GM23338 (cell line): ENCODE results near the gene CD83. TPM values are rescaled to one million over a fixed set of nuclear protein-coding genes. Genes with fewer than 3 reads are reported as not detected.

Experiments
- ATAC-seq: fragments of 200-7000 bp; cut with Tn5 transposase; 3 replicates; pipeline ENCODE4 v1.9.1; 2020
- DNase-seq: peaks from one replicate; pipeline ENCODE4 v3.0.0-alpha.2; 2015; ENCODE audit warnings: low spot score
- H2AFZ ChIP-seq: fragments of 200-600 bp; sonication (generic); 2 replicates; pipeline ENCODE4 v1.8.0; 2016; ENCODE audit warnings: antibody characterized with exemption, mild to moderate bottlenecking, moderate library complexity
- H3F3A ChIP-seq: fragments of 200-600 bp; sonication (generic); replicated peaks from 2 replicates; pipeline ENCODE4 v1.8.0; 2017; ENCODE audit warnings: antibody characterized with exemption, mixed run types, low read depth
- H3K27ac ChIP-seq: fragments of 200-600 bp; sonication (generic); 2 replicates; pipeline ENCODE4 v1.6.1; 2016; ENCODE audit warnings: low read depth
- H3K27me3 ChIP-seq: fragments of 200-600 bp; sonication (generic); 2 replicates; pipeline ENCODE4 v1.8.0; 2016; ENCODE audit warnings: mild to moderate bottlenecking, mixed run types, moderate library complexity; ENCODE audit not compliant: insufficient read depth
- H3K36me3 ChIP-seq: fragments of 200-600 bp; sonication (generic); 2 replicates; pipeline ENCODE4 v1.8.0; 2016; ENCODE audit warnings: mild to moderate bottlenecking; ENCODE audit not compliant: insufficient read depth
- H3K4me1 ChIP-seq: fragments of 200-600 bp; sonication (generic); 2 replicates; pipeline ENCODE4 v1.8.0; 2016; ENCODE audit warnings: mild to moderate bottlenecking, moderate library complexity; ENCODE audit not compliant: insufficient read depth
- H3K4me2 ChIP-seq: fragments of 200-600 bp; sonication (generic); 2 replicates; pipeline ENCODE4 v1.7.1; 2017; ENCODE audit warnings: mixed run types
- H3K4me3 ChIP-seq: fragments of 200-600 bp; sonication (generic); 2 replicates; pipeline ENCODE4 v1.6.1; 2016; ENCODE audit warnings: mixed run types
- H3K79me2 ChIP-seq: fragments of 200-600 bp; sonication (generic); replicated peaks from 2 replicates; pipeline ENCODE4 v1.8.0; 2017; ENCODE audit warnings: mild to moderate bottlenecking; ENCODE audit not compliant: insufficient read depth
- H3K9me2 ChIP-seq: fragments of 200-600 bp; sonication (generic); 2 replicates; pipeline ENCODE4 v1.8.0; 2017; ENCODE audit not compliant: insufficient read depth
- H4K20me1 ChIP-seq: fragments of 200-600 bp; sonication (generic); replicated peaks from 2 replicates; pipeline ENCODE4 v1.8.0; 2017; ENCODE audit warnings: mild to moderate bottlenecking; ENCODE audit not compliant: insufficient read depth
- H3K27ac Mint-ChIP-seq: 2 replicates; pipeline ENCODE4 v1.8.0; 2020; ENCODE audit warnings: inconsistent platforms, mild to moderate bottlenecking, moderate library complexity, mixed read lengths
- H3K27me3 Mint-ChIP-seq: 3 replicates; pipeline ENCODE4 v1.8.0; 2022; ENCODE audit warnings: low read depth, mild to moderate bottlenecking, moderate library complexity, mixed read lengths, inconsistent platforms; ENCODE audit not compliant: insufficient read depth, poor library complexity
- H3K36me3 Mint-ChIP-seq: 3 replicates; pipeline ENCODE4 v1.8.0; 2021; ENCODE audit warnings: low read depth, mild to moderate bottlenecking, inconsistent platforms, moderate library complexity, mixed read lengths
- H3K4me1 Mint-ChIP-seq: 3 replicates; pipeline ENCODE4 v1.8.0; 2020; ENCODE audit warnings: mild to moderate bottlenecking, inconsistent platforms, mixed read lengths
- H3K4me3 Mint-ChIP-seq: 3 replicates; pipeline ENCODE4 v1.8.0; 2021; ENCODE audit warnings: moderate library complexity, mild to moderate bottlenecking, inconsistent platforms, mixed read lengths
- H3K9me3 Mint-ChIP-seq: 3 replicates; pipeline ENCODE4 v1.8.0; 2020; ENCODE audit warnings: moderate library complexity, mild to moderate bottlenecking, inconsistent platforms, mixed read lengths
- CREB1 ChIP-seq: fragments of 250-450 bp; sonication (Bioruptor Pico); IDR thresholded peaks from 2 replicates; pipeline ENCODE4 v1.5.0; 2020; ENCODE audit warnings: low read depth, mild to moderate bottlenecking, moderate library complexity
- EZH2 ChIP-seq: fragments of 200-600 bp; sonication (generic); IDR thresholded peaks from one replicate; pipeline ENCODE4 v1.8.0; 2017; ENCODE audit warnings: antibody characterized with exemption, mild to moderate bottlenecking, low read depth; ENCODE audit not compliant: unreplicated experiment
- JUNB ChIP-seq: IDR thresholded peaks from one replicate; pipeline ENCODE4 v1.6.1; 2016; ENCODE audit warnings: antibody characterized with exemption; ENCODE audit not compliant: unreplicated experiment
- STAT1 ChIP-seq: IDR thresholded peaks from one replicate; pipeline ENCODE4 v1.6.1; 2016; ENCODE audit warnings: antibody characterized with exemption; ENCODE audit not compliant: unreplicated experiment
- polyA plus RNA-seq: library from polyadenylated mRNA; unstranded; fragments of >200 nt; fragmentation: Nextera tagmentation; extraction: Ambion mirVana; gene quantifications from 2 replicates; pipeline ENCODE4 v1.2.1, GENCODE V29; 2016
- total RNA-seq: library from RNA; depleted of rRNA; stranded (reverse); fragments of >200 nt; shearing (Covaris generic); gene quantifications from 2 replicates; pipeline ENCODE4 v1.2.3, GENCODE V29; 2014
- TF ChIP-seq, protein P1 (sequence below): fragments of 250-450 bp; sonication (Bioruptor Pico); IDR thresholded peaks from 2 replicates; pipeline ENCODE4 v1.5.0; 2020; ENCODE audit warnings: mild to moderate bottlenecking, moderate library complexity
- TF ChIP-seq, protein P2 (sequence below): IDR thresholded peaks from 2 replicates; pipeline ENCODE4 v1.6.1; 2016; ENCODE audit warnings: antibody characterized with exemption

CD83 gene
- total and polyA plus RNA-seq, 2 experiments from 2014 or later: 8.1 to 13.2 TPM

DNA sequence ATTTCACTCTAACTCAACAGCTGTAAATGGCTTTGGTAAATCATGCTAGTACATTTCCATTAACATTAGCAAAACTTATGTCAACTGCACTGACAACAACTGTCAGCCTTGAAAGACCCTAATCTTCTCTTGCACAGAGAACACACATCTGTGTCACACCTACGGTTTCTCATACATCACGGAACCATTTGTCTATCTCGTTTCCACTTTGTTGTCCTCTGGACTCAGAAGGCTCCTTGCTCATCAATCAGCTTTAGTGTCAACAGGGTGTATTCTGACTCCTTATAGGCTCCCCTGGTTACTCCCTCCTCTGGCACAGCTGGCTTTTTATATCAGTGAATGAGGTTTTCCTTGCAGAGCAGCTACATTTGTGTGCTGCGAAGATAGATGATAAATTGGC is 49.3 kb downstream of the CD83 start (continued):
- TF ChIP-seq, protein P1, sequence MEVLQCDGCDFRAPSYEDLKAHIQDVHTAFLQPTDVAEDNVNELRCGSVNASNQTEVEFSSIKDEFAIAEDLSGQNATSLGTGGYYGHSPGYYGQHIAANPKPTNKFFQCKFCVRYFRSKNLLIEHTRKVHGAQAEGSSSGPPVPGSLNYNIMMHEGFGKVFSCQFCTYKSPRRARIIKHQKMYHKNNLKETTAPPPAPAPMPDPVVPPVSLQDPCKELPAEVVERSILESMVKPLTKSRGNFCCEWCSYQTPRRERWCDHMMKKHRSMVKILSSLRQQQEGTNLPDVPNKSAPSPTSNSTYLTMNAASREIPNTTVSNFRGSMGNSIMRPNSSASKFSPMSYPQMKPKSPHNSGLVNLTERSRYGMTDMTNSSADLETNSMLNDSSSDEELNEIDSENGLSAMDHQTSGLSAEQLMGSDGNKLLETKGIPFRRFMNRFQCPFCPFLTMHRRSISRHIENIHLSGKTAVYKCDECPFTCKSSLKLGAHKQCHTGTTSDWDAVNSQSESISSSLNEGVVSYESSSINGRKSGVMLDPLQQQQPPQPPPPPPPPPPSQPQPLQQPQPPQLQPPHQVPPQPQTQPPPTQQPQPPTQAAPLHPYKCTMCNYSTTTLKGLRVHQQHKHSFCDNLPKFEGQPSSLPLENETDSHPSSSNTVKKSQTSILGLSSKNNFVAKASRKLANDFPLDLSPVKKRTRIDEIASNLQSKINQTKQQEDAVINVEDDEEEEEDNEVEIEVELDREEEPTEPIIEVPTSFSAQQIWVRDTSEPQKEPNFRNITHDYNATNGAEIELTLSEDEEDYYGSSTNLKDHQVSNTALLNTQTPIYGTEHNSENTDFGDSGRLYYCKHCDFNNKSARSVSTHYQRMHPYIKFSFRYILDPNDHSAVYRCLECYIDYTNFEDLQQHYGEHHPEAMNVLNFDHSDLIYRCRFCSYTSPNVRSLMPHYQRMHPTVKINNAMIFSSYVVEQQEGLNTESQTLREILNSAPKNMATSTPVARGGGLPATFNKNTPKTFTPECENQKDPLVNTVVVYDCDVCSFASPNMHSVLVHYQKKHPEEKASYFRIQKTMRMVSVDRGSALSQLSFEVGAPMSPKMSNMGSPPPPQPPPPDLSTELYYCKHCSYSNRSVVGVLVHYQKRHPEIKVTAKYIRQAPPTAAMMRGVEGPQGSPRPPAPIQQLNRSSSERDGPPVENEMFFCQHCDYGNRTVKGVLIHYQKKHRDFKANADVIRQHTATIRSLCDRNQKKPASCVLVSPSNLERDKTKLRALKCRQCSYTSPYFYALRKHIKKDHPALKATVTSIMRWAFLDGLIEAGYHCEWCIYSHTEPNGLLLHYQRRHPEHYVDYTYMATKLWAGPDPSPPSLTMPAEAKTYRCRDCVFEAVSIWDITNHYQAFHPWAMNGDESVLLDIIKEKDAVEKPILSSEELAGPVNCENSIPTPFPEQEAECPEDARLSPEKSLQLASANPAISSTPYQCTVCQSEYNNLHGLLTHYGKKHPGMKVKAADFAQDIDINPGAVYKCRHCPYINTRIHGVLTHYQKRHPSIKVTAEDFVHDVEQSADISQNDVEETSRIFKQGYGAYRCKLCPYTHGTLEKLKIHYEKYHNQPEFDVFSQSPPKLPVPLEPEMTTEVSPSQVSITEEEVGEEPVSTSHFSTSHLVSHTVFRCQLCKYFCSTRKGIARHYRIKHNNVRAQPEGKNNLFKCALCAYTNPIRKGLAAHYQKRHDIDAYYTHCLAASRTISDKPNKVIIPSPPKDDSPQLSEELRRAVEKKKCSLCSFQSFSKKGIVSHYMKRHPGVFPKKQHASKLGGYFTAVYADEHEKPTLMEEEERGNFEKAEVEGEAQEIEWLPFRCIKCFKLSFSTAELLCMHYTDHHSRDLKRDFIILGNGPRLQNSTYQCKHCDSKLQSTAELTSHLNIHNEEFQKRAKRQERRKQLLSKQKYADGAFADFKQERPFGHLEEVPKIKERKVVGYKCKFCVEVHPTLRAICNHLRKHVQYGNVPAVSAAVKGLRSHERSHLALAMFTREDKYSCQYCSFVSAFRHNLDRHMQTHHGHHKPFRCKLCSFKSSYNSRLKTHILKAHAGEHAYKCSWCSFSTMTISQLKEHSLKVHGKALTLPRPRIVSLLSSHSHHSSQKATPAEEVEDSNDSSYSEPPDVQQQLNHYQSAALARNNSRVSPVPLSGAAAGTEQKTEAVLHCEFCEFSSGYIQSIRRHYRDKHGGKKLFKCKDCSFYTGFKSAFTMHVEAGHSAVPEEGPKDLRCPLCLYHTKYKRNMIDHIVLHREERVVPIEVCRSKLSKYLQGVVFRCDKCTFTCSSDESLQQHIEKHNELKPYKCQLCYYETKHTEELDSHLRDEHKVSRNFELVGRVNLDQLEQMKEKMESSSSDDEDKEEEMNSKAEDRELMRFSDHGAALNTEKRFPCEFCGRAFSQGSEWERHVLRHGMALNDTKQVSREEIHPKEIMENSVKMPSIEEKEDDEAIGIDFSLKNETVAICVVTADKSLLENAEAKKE: no peak
- TF ChIP-seq CREB1 (no peak), STAT1 (no peak), JUNB (no peak)
- TF ChIP-seq, protein P2, sequence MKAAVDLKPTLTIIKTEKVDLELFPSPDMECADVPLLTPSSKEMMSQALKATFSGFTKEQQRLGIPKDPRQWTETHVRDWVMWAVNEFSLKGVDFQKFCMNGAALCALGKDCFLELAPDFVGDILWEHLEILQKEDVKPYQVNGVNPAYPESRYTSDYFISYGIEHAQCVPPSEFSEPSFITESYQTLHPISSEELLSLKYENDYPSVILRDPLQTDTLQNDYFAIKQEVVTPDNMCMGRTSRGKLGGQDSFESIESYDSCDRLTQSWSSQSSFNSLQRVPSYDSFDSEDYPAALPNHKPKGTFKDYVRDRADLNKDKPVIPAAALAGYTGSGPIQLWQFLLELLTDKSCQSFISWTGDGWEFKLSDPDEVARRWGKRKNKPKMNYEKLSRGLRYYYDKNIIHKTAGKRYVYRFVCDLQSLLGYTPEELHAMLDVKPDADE: no peak

DNA sequence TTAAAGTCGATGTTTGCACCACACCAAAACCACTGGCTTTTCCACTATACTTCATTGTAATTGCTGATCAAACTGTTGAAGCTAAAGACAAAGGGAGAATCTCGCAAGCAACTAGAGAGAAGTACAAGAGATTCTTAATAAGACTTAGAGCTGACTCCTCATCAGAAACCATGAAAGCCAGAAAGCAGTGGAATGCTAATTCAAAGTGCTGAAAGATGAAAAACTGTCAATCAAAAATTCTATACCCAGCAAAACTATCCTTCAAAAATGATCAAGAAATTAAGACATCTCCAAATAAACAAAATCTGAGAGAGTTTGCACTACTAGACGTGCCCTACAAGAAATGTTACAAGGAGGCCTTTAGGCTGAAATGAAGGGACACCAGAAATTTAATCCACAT is 52.6 kb downstream of the CD83 start:
- H3K79me2 ChIP-seq: no peaks in the 10 kb centered on the region
- DNase-seq (no peak), ATAC-seq (no peak)
- H3K36me3 ChIP-seq: peaks cover 8% of the 10 kb centered on the region; the same call in 1 of the 2 replicates
- no peak overlapping the region for H3K27ac ChIP-seq
- no peak overlapping the region for H2AFZ ChIP-seq
- Mint-ChIP-seq H3K36me3 (peaks cover 15% of the 10 kb centered on the region; the same call in 2 of the 3 replicates), H3K9me3 (peaks cover 20% of the 10 kb centered on the region; the same call in 2 of the 3 replicates), H3K4me1 (no peaks in the 10 kb centered on the region), H3K4me3 (no peak overlapping the region), H3K27ac (no peak overlapping the region), H3K27me3 (no peaks in the 10 kb centered on the region)
- H3K27me3 ChIP-seq: no peaks in the 10 kb centered on the region
- H3F3A ChIP-seq: no peaks in the 10 kb centered on the region
- H3K9me2 ChIP-seq: peaks cover 2% of the 10 kb centered on the region; the same call in 1 of the 2 replicates
- H4K20me1 ChIP-seq: no peaks in the 10 kb centered on the region
- no peaks in the 10 kb centered on the region for H3K4me1 ChIP-seq
- H3K4me3 ChIP-seq: no peak overlapping the region
- no peak for TF ChIP-seq EZH2
- H3K4me2 ChIP-seq: no peak overlapping the region
